NCI-H2227 treated with DMSO at 0.1 percent for 48 hours (cell line): Measurements from ENCODE around the gene MRPL53.
"Not testable (repeated sequence)": the region's sequence is repeated elsewhere in the genome, so short reads cannot be mapped to it uniquely, and the experiment has no call there.

Source experiments
- DNase-seq: peaks from one replicate; lab custom pipeline; 2025; lab: John Stamatoyannopoulos, UW

Gene MRPL53

DNA sequence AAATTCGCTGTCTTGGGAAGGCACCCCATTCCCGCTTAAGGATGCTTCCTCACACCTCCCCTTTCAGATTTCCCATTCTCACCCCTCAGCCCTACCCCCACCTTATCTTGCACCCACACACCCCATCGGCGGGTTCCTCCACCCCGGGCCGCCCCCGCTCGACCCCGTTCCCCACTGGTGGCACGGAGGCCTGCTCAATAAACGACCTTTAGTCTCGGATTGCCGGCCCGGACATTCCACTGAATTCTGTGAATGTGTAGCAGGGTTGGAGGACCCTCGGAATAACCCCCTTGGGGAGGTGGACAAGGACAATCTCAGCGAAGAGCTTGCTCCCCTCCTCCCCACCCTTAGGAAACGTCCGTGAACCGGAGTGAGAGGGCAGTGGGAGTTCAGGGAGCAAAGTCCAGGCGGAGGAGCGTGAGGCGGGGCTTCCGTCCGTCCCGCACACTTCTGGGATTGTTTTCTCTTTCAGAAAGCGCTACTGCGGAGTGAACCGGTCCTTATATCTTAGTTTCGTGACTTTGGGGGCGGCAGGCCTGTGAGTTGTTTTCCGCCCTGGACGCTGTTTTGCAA, 29.8 kb upstream of the MRPL53 start:
- DNase-seq, result no peak

GRCh38 chr2:74501335-74502071, 29.0 kb upstream of the MRPL53 start:
- DNase-seq, result no peak

- DNase-seq, result no peak
Observed at GRCh38 chr2:74500578-74500946, 28.1 kb upstream of the MRPL53 start.

DNA sequence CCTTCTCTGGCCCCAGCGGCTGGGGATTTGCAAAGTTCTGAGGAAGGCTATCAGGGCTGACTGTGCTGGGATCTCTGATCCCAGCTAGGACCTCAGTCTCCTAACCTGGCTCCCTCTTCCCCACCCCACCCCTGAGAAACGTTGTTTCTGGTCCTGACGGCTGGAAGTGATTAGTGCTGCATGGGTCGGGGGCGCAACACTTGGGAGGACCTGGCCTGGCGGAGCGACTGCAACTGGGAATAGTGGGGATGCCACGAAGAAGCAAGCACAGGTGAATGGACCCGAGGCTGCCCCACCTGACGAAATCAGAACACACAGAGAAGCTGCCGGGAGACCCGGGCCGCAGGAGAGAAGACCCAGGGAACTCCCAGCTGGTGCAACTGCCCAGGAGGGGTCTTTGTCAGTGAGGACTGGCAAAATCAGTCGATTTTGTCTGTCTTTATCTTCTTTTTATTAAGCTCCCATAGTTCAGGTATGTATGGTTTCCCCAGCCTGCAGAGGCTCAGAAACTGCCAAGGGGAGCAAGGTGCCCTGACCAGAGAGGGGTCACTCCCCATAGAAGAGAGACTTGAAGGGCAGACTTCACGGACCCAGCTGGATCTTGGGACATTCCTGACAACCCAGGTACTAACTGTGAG, 27.6 kb upstream of the MRPL53 start:
- DNase-seq, result no peak

- DNase-seq, result no peak
Observed at GRCh38 chr2:74499267-74499939, 26.9 kb upstream of the MRPL53 start, which contains the start of gene LBX2. Gene LBX2, minus strand, starts transcription at chr2:74499603. Its CDS starts 66 bp downstream, at chr2:74499537.

GRCh38 chr2:74498500-74499266, 26.2 kb upstream of the MRPL53 start:
- DNase-seq, result no peak

GRCh38 chr2:74497777-74498499, 25.5 kb upstream of the MRPL53 start:
- no peak for DNase-seq

GRCh38 chr2:74496997-74497776, 24.7 kb upstream of the MRPL53 start:
- no peak for DNase-seq

GRCh38 chr2:74495440-74495839, 23.0 kb upstream of the MRPL53 start:
- DNase-seq, result no peak

- DNase-seq, result no peak
Observed at GRCh38 chr2:74493546-74493945, 21.1 kb upstream of the MRPL53 start.

DNA sequence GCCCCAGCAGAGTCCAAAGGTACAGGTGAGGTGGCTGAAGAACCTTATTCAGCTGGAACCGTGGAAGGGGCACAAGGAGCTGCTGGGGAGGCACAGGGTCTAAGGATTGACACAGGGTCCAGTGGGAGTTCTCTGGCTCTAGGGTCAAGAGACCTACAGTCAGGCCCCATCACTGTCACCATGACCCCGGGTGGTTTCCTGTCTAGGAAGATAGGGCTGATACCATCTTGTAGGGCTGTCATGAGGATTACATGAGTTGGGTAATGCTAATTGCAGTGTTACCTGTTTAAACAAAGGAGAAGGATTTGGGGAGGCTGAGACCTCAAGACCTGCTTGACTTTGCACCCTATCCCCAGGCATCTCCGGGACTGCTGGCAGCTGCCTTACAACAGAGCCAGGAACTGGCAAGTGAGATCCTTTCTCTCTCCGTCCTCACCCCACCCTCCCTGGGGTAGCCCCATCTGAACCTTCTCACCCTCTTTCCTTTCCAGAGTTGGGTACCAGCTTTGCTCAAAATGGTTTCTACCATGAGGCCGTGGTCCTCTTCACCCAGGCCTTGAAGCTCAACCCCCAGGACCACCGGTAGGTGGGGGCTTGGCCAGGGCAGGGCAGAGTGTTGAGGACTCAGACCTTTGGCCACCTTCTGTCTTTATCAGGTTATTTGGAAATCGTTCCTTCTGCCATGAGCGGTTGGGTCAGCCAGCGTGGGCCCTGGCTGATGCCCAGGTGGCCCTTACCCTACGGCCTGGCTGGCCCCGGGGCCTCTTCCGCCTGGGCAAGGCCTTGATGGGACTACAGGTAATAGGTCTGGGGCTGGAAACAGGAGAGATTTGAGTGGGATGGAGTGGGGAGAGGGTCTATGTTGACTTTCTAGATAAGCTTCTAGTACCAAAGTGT, 19.4 kb upstream of the MRPL53 start:
- no peak for DNase-seq

GRCh38 chr2:74489906-74490305, 17.4 kb upstream of the MRPL53 start:
- DNase-seq, result no peak

DNA sequence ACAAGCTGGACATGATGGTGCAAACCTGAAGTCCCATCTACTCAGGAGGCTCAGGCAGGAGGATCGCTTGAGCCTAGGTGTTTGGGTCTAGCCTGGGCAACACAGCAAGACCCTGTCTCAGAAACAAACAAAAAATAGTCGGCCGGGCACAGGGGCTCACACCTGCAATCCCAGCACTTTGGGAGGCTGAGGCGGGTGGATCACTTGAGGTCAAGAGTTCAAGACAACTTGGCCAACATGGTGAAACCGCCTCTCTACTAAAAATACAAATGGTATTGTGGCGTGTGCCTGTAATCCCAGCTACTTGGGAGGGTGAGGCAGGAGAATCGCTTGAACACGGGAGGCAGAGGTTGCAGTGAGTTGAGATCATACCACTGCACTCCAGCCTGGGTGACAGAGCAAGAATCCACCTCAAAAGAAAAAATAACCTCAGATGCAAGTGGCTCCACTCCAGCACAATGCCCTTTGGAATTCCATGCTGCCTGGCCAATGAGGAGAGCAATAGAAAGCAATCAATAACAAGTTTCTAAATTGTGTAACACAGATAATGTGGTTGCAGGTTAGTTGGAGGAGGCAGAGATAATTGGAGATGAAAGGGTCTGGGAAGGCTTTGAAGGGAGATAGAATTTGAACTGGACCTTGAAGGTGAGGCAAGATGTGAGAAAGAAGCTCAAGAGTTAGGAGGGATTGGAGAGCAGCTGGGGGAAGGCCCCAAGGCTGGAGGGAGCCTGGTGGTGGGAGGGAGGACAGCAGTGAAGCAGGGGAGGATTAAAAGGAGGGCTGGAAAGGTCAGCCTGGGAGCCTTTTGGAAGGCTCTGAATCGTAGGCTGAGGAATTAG, 16.4 kb upstream of the MRPL53 start:
- no peak for DNase-seq

- no peak for DNase-seq
Observed at GRCh38 chr2:74486141-74486540, 13.7 kb upstream of the MRPL53 start.

DNA sequence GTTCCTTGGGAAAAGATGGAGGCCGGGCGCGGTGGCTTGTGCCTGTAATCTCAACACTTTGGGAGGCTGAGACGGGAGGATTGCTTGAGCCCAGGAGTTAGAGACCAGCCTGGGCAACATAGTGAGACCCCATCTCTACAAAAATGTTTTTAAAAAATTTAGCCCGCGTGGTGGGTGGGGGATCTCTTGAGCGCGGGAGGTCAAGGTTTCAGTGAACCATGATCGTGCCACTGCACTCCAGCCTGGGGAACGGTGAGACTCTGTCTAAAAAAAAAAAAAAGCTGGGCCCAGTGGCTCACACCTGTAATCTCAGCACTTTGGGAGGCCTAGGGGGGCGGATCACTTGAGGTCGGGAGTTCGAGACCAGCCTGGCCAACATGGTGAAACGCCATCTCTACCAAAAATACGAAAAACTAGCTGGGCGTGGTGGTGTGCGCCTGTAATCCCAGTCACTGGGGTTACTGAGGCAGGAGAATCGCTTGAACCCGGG, 11.2 kb upstream of the MRPL53 start:
- not testable (repeated sequence) for DNase-seq

DNA sequence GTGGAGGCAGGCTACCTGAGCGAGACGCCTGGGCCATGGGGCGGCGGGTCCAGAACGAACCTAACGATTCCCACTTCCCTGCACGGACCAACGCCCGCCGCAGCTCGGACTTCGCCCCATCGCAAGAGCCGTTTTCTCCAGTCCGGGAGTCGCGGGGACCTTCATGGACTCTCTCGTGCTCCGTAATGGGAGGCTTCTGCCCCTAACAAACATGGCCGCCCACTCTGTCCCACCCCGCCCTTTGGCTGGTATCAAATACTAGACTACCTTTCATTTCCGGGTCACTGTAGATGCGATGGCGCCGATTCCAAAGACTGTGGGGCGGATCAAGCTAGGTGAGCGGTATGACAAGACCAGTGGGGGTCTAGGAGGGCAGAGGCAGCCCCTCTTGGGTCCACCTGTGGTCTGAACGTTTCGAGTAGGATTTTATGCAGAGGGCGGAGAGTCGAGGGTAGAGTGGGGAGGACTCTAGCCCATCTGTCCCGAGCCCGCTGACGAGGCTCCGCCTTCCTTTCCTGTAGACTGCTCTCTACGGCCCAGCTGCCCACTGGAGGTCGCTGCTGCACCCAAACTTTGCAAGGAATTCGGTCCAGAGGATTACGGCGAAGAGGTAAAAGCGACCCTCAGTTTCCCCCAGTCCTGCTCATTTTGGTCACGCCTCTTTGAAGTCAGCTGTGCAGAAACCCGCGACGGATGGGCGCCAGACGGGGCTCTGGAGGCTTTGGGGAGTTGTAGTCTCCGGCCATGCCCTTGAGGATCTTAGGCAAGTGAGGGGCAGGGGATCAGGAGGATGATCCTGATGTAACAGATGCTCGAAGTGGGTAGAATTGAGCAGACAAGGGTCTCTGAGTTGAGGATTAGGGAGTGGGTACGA, 10.6 kb upstream of the MRPL53 start, which contains the start of the genes CCDC142 and TTC31:
TSS of gene CCDC142 (minus strand) at position 198 of the 874 bp plus-strand sequence. CDS start at position 37, 161 bp downstream.
TSS of gene TTC31 (plus strand) at position 281 of the 874 bp plus-strand sequence. CDS start at position 296, 15 bp downstream.
- DNase-seq, result peak; percentile 99
